GM19351 (cell line): ENCODE results near the gene DRAM1.

Experiments used
- ATAC-seq: cut with Tn5 transposase; IDR thresholded peaks from one replicate; pipeline ENCODE4 v1.9.1; 2021; ENCODE audit warnings: mild to moderate bottlenecking, moderate library complexity; ENCODE audit not compliant: unreplicated experiment

DRAM1 gene

DNA sequence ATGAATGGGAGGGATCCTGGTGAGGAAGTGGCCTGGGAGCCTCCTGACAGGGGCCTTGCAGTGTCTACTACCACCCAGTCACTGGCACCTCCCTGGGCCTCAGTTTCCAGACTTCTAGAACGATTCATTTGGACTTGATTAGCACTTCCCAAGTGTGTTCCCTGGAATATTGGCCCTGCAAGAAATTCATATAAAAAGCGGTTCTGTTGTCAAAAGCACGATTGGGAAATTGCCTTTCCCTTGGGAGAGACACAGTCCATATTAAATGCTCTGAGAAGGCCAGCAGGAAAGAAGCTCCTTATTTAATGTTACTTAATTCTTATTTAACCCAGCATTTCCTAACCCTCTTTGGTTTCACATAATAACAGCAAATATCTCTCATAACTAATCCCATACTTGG is 61.9 kb downstream of the DRAM1 start:
- ATAC-seq = no peak

DNA sequence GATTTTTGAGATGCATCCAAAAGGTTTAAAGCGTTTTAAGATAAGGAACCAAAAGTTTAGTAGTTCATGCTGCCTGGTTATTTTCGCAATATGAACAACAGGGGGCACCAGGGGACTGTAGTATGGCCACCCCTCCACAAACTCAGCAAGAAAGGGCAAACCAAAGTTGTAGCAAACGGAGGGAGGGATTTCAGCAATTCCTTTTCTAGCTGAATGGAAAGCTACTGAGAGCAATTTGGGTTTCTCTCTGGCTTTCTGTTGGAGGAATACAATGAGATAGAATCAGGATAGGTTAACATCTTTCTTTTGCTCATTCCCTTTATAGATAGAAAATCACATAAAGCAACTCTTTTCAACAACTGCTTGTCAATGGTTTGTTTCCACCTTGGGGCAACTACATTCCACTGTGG is 62.5 kb downstream of the DRAM1 start:
- no peak for ATAC-seq

DNA sequence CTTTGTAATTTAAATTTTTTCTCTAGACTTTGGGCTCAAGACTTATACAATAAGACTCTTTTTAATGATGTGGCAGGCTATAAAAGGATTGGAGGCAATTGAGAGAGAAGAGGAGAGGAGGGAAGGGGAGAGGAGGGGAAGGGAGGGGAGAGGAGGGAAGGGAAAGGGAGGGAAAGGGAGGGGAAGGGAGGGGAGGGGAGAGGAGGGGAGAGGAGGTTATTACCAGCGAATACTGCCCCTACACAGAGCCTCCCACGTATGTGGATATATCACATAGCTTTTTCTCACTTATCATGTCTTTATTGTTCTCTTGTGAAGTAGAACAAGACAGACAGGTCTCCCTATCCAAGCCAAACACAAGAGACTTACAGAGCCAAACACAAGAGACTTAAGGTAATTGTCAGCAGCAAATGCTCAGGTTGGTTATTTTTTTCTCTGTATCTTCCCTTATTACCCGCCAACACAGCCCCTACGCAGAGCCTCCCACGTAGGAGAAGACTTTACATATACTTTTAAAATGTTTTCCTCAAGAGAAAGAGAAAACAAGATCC is 63.1 kb downstream of the DRAM1 start:
- ATAC-seq = no peak

DNA sequence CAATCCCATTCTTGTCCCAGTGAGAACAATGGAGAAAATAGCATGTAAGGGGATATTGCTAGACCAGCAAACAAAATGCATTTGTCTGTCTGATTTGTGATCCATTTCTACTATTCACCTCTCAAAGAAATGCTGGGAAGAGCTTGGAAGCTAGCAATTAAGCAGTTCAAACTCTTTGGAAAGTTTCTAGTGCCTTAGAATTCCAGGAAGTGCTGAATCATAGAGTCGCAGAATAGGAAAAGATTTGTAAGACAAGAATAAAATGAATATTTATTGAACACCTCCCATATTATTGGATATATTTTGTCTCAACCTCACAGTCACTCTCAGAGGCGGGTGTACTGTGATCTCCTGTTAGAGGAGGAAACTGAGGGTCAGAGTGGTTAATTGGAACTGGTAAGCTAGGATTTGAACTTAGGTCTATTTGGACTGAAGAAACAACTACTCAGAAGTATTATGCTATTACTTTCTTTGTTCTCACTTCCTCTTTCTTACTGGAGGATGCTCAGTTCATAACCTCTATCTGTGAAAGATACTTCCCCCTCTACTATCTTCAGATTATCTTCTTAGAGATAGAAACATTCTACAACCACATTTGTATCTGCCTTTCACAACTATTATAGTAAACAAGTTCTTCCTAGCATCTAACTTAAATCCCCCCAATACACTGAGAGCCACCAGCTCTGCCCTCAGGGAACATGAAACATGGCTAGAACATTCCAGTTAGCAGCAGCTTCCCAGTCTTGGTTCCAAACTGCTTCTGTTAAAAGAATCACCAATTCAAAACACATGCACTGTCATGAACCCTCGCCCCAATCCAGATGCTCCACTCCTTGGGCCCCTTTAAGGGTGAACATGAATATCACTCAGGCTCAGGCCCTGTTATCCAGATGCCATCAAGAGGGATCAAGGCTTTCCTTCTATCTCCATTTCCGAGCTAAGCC is 64.2 kb downstream of the DRAM1 start:
- peak; percentile 93 for ATAC-seq

DNA sequence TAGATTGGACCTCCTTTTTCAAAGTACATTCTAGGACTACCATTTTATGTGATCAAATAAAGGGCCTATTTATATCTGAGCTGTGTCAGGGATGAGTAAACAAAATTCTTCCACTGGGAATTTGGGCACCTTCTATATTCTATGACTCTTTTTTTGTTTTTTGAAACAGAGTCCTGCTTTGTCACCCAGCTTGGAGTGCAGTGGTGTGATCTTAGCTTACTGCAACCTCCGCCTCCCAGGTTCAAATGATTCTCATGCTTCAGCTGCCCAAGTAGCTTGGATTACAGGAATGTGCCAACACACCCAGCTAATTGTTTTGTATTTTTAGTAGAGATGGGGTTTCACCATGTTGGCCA is 64.8 kb downstream of the DRAM1 start:
- ATAC-seq = no peak

DNA sequence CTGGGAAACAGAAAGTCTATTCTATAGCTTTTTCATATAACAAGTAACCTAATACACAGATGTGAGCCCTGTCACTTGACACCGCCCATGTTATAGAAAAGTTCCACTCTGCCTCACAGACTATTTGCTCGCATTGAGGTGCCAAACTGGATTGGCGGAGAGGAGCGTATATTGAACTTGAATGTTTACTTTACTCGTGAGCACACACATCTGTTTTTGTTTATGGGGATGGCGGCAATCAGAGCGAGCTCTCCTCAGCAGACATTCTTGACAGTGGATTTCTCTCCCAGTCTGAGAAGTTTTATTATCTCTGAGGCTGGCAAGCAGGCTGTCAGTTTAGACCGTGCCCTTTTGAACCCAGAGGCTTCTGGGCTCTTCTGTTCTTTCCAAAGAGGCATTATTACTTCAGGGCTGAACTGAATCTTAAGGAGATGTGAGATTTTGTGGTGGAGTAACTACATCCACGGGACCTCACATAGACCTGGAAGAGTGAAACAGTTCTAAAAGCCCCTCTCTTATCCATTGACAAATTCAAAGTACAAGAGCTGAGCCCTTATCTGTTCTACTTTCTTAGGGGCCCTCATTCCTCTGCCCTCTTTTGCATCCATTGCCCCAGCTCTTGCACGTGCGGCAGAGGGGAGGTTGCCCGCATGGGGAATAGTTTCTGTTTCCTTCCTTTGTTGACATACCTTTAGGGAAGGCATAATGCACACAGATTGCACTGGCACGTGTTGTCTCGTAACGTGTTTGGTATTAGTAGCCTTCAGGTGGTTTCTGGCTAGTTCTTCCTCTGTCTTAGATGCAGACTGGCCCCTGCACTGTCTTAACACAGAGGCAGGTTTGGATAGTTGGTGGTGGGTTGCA is 68.2 kb downstream of the DRAM1 start:
- no peak for ATAC-seq

DNA sequence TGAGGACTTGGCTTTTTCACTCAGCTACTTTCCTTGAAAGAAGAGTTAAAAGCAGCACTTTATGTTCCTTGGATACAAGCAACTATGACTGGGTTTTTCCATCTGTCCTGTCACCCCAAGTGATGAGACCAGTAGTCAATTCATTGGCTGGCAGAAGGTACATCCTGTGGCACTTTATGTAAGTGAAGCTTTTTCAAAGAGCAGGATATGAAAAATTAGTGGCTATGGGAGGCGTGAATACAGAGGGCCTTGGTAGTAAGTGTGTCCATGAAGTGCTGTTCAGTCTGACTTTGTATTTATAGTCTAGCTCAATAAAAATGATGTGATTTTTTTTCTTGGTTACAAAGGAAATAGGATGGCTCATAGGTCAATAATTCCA is 68.8 kb downstream of the DRAM1 start:
- ATAC-seq = no peak

DNA sequence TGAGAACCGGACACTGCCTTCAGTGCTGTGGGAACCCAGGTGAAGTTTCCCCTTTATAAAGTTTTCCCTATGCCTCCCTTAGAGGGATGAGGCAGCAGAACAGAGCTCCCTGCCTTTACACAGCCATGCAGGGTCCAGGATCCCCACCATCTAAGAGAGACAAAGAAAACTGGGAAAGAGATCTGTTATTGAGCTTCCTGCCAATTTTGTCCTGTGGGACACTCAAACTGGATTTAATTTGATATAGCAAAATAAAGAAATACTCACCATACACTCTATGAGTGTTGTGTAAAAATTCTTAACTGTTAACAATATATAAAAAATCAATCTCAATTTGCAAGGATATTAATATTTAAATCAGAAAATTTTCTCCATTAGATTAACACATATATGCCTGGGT is 69.9 kb downstream of the DRAM1 start:
- ATAC-seq = no peak

DNA sequence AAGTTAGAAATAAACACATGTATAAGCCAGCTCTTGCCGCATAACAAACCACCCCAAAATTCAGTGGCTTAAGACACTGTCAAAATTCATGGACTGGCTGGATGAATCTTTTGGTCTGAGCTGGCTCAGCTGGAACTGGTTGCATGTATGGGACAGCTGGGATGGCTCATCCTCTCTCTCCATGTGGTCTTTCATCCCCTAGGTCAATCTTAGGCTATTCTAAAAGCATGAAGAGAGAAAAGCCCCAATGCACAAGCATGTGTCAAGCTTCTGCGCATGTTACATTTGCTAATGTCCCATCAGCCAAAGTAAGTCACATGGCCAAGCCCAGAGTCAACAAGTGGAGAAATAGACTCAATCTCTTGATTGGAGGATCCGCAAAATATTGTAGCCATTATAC is 71.0 kb downstream of the DRAM1 start:
- no peak for ATAC-seq

DNA sequence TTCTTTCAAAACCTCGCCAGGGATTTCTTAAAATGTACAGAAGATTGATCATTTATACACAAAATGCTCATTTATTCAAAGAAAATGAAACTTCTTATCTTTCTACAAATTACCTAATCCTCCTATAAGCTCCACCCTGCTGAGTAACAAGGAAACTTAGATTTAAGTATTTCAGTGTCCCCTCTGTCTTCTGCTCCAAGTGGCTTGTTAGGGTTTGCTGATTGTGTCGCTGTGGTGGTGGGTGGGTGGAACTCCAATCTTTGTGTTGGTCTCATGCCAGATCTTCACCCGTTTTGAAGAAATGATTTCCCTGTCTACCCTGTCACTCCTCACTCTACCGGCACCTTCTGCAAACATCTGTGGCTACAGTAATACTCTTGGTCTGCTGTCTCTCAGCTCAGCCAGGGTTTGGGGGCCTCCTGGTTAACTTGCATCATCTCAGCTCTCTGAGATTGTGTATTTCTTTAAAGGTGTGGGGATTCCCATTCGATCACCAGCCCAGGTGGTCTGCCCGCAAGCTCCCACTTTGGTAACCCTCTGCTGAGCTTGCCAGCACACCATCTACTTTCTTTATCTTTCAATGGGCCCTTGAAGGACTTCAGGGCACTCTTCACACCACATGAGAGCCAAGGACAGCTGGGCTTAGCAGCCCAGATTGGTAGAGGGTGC is 73.8 kb downstream of the DRAM1 start:
- ATAC-seq = no peak

DNA sequence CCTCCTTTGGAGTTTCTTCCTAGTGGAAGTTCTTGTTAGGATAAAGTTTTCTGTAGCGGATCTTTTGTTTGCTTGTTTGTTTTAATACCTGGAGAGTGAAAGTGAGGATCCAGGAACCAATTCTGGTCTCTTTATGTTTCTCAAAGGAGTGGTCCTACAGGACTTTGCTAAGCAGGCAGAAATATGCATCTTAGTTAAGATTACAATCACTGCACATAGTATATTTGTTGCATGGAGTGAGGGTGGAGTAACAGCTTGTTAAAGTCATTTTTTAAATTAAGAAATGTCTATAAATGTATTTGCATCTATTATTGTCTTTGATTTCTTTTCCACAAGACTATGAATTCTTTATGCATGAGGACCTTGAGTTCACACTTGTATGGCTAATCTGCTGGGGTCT is 76.7 kb downstream of the DRAM1 start:
- ATAC-seq = no peak

DNA sequence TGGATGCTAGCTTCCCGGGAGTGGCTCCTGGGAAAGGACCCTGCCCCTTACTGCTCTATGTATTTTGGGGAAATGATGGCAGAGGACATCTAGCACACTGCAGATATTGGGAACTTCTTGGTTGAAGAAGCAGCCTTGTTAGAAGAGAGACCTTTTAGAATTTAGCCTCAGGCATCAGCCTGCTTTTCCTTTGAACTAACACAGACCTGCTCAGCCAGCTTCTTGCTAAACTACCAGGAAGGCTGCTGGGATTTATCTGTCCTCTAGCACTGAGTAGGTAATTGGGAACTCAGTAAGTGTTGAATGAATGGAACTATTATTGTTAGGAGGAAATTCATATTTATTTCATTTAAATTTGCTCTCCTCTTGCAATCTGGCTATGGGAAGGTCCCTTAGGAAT is 77.3 kb downstream of the DRAM1 start:
- no peak for ATAC-seq

DNA sequence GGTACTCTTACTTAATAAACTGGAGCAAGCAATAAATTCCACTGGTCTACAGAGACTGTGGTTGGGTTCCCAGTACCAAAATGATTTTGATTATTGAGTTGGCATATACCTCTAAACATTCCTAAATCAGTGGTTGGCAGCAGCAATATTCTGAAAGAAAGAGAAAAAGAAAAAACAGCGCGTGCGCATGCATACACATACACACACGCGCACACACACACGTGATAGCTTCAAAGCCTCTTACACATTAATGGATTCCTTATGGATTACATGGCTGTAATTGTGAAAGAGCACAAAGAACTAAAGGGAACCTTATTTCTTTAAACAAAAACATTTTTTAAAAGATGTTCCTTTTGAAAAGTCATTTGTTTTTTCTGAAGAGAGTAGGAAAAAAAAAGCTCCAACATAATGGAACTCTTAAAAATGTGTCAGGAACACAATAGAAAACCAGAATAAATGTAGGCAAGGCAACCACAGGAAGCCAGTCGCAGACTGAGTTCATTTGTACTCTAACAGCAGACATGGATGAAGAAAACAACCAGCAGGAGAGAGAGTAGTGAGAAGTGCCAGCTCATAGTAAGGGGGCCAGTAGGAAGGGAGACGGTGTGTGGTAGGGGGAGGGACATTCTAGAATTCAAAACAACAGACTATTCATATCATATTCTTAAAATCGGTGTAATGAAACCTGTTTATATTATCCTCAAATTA is 80.0 kb downstream of the DRAM1 start:
- ATAC-seq = no peak

DNA sequence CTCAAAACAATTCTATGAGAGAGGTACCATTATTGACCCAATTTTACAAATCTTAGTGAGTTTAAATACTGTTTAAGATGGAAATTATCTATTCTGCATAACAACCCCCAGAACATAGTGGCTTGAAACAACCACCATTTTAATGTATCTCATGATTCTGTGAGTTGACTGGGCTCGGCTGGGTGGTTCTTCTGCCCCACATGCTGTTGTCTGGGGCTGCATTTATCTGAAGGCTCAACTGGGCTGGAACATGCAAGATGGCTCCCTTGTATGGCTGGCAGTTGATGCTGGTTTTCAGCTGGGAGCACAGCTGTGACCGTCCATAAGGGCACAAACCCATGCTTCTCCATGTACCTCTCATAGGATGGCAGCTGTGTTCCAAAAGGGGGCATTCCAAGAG is 82.2 kb downstream of the DRAM1 start:
- ATAC-seq = no peak

DNA sequence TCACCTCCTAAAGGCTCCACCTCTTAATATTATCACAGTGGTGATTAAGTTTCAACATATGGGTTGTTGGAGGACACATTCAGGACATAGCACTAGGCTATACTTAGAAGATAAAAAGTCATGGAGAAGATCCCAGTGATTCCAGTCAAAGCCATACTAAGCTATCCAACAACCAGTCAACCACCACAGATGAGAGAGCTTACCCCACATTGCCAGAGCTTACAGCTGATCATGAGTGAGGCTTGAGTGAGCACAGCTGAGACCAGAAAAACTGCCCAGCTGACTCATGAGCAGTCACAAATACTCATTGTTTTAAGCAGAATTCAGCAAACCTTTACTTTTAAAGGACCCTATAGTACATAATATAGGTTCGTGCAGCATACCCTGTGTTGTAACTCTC is 85.1 kb downstream of the DRAM1 start:
- ATAC-seq = no peak

DNA sequence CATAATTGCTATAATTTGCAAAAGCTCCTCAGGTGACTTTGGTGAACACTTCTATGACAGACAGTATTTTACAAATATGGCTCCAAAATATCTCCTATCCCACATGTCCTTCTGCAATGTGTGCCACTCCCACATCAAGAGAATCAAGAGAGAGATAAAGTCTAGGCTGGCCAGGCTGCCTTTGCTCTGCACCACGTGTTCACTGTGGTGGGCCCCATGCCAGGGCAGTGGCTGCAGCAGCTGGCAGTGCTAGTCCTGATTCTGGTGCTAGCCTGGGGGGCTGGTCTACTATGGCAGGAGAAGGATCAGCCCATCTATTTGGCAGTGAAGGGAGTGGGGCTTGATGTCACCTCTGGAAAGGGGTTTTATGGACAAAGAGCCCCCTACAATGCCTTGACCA is 86.3 kb downstream of the DRAM1 start:
- no peak for ATAC-seq

DNA sequence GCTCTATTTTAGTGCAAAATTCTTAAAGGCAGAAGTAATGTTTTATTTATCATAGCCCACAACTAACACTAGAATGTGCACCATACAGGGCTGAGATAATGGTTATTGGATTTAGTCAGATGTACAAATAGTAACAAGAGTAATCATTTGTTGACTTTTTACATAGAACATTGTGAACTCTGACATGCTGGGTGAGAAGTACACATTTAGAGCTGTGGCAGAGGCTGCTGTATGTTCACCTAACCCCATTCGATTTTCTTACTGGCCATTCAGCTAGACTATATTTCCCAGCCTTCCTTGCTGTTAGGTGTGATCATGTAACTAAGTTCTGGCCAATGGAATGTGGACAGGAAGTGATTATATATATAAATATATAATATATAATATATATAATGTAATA is 89.1 kb downstream of the DRAM1 start:
- no peak for ATAC-seq

DNA sequence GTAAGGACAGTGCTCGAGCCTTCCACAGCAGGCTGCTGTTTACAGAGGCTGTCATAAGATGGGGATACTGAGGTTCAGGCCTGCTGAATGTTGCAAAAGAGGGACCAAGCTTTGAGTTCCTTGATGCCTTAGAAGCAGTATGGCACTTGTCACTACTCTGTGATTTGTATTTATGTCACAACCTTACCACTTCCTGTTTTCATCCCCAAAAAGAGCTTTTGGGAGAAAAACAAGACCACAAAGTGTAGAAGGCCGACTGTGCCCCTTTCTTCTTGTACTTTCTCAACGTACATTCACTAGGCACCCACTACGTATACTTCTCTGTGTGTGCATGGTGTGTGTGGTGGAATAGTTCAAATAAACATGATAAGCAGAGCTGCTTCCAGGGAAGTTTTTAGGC is 90.1 kb downstream of the DRAM1 start:
- no peak for ATAC-seq

DNA sequence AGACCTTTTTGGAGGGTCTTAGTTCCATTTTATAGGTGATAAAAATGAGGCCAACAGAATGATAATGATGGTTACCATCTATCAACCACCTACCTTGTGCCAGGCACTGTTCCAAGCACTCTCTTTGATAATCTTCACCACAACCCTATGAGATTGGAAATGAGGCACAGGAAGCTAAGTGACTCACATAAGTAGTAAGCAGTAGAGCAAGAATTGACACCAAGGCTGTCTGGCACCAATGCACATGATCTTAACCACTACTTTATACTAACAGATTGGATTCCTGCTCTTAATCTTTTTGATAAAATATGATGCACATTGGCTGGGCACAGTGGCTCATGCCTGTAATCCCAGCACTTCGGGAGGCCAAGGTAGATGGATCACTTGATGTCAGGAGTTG is 91.4 kb downstream of the DRAM1 start:
- no peak for ATAC-seq
